UCSD-AML1 (cell line): ENCODE measurements around the gene NFAT5.
"Not testable (repeated sequence)": the region's sequence is repeated elsewhere in the genome, so short reads cannot be mapped to it uniquely, and the experiment has no call there.

Experiments
- DNase-seq: peaks from one replicate; lab custom pipeline; 2025; ENCODE audit not compliant: unreplicated experiment; lab: John Stamatoyannopoulos, UW

Gene NFAT5

GRCh38 chr16:69727916-69728270, 162.1 kb downstream of the NFAT5 start:
- no peak for DNase-seq

- DNase-seq, result not testable (repeated sequence)
Measured at GRCh38 chr16:69729030-69729429, 163.3 kb downstream of the NFAT5 start.

- not testable (repeated sequence) for DNase-seq
Measured at GRCh38 chr16:69731280-69731679, 165.5 kb downstream of the NFAT5 start.

GRCh38 chr16:69732101-69732500, 166.3 kb downstream of the NFAT5 start:
- no peak for DNase-seq

- DNase-seq, result no peak
Measured at GRCh38 chr16:69741519-69741918, 175.8 kb downstream of the NFAT5 start.

GRCh38 chr16:69741951-69742904, 176.5 kb downstream of the NFAT5 start:
- DNase-seq, result no peak

GRCh38 chr16:69744363-69745231, 178.8 kb downstream of the NFAT5 start:
- DNase-seq, result no peak

GRCh38 chr16:69745232-69745612, 179.5 kb downstream of the NFAT5 start:
- no peak for DNase-seq

GRCh38 chr16:69745959-69746358, 180.2 kb downstream of the NFAT5 start:
- DNase-seq, result no peak

GRCh38 chr16:69747115-69747514, 181.3 kb downstream of the NFAT5 start:
- DNase-seq, result no peak

GRCh38 chr16:69748694-69749345, 183.1 kb downstream of the NFAT5 start:
- no peak for DNase-seq

- DNase-seq, result no peak
Measured at GRCh38 chr16:69754143-69754468, 188.3 kb downstream of the NFAT5 start.
